HG02840 (cell line): ENCODE data around the gene DUSP10.

Experiments
- ATAC-seq: cut with Tn5 transposase; IDR thresholded peaks from one replicate; pipeline ENCODE4 v1.9.1; 2021; ENCODE audit warnings: mild to moderate bottlenecking, moderate library complexity, moderate number of reproducible peaks; ENCODE audit not compliant: unreplicated experiment, low FRiP score

Gene DUSP10

GRCh38 chr1:221741703-221742554, at the start of gene DUSP10:
TSS of gene DUSP10 (minus strand) at chr1:221742089. CDS start at chr1:221739744, 2,345 bp downstream.
- peak; percentile 90 for ATAC-seq

DNA sequence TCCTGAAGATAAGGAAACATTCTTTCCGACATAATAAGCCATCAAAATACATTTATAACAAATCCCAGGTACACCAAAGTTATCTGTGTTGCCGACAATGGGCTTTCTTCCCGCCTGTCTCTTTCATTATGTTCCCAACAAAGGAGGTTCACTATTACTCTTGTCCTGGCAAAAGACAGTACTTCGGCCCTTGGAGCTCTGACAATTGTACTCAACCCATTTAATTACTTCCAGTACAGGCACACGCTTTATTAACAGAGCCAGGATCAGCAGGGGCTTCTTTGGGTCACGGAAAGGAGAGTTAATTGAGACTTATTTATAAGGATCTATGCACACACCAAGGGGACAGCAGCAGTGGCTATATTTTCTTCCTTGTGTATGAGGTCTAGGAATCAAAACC, 46.6 kb upstream of the DUSP10 start:
- ATAC-seq, result no peak

DNA sequence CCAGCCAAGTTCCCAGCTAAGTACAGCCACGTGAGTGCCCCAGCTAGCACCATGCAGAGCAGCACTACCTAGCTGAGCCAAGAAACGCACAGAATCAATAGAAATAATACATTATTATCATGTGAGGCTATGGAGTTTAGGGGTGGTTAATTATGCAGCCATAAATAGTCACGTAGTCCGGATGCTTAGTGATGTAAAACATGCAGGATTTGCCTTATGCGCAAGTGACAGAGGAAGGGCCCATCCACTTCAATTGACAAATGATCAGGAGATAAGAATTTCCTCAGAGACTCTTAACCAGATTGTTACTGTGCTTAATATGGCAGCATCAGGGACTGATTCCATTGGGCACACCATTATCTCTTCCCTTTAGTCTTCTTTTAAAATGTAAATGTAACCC, 44.8 kb upstream of the DUSP10 start:
- ATAC-seq, result no peak

GRCh38 chr1:221783936-221784335, 42.0 kb upstream of the DUSP10 start:
- ATAC-seq, result no peak

GRCh38 chr1:221783437-221783836, 41.5 kb upstream of the DUSP10 start:
- no peak for ATAC-seq

DNA sequence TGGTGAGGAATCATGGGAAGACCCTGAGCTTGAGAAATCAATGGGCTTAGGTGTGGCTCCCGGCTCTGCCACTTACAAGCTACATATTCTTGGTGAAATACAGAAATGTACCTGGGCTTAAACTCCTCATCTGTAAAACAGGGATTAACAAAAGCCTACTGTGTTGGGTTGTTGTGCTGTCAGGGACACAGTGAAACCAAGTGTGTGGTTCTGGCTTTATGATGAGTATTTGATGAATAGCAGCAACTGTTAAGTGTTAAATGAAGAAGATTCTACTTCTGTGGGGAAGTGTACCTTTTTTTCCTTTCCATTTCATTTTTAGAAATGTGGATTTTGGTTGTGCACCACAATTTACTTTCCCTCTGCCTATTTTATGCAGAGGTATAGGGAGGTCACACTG, 41.1 kb upstream of the DUSP10 start:
- no peak for ATAC-seq

DNA sequence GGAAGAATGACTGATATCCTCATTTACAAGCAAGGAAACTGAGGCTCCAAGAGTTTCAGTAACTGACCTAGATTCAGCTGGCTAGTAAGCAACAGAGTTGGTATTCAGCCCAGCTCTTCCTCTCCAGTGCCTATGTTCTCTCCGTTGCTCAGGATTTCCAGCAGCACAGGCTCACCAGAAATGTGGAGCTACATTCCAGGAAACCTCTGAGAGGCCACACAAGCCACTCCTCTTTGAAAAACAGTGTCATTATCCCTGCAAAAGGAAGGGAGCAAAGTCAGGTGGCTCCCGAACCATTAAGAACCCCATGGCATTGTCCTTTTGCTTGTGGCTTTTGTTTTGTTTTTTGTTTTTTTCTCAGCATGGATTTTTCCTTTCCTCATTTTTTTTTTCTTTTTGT, 40.6 kb upstream of the DUSP10 start:
- no peak for ATAC-seq

- no peak for ATAC-seq
Measured at GRCh38 chr1:221781102-221781755, 39.3 kb upstream of the DUSP10 start.

GRCh38 chr1:221780175-221780574, 38.3 kb upstream of the DUSP10 start:
- no peak for ATAC-seq

- ATAC-seq, result no peak
Measured at GRCh38 chr1:221779771-221780170, 37.9 kb upstream of the DUSP10 start.

GRCh38 chr1:221778535-221779142, 36.8 kb upstream of the DUSP10 start:
- no peak for ATAC-seq

GRCh38 chr1:221778125-221778524, 36.2 kb upstream of the DUSP10 start:
- ATAC-seq, result peak; percentile 32

DNA sequence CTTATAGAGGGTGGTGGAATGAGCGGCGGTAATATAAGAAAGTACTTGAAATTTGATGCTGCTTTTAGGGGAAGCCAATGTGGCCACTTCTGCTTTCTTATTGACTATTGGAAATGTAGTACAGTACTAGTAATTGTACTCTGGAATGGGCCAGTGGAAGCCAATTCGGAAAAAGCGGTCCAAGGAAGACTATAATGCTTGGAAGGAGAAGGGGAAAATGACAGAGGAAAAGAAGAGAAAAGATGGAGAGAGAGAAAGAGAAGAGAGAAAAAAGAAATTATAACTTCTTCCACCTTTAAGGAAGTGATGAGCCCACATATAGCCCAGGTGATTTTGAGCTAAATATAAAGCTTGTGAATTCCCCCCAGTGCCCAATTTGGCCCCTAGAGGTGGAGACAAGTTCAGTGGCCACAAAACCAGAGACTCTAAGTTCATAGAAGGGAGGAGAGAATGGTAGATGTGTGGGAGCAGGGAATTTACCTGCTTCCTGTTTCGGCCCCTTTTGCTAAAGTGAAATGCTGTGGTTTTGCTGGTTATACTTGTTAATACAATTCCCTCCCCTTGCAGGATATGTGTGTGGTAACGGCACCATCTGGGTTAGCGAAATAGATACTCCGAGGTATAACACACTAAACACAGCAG, 35.7 kb upstream of the DUSP10 start:
- ATAC-seq, result peak; percentile 69

DNA sequence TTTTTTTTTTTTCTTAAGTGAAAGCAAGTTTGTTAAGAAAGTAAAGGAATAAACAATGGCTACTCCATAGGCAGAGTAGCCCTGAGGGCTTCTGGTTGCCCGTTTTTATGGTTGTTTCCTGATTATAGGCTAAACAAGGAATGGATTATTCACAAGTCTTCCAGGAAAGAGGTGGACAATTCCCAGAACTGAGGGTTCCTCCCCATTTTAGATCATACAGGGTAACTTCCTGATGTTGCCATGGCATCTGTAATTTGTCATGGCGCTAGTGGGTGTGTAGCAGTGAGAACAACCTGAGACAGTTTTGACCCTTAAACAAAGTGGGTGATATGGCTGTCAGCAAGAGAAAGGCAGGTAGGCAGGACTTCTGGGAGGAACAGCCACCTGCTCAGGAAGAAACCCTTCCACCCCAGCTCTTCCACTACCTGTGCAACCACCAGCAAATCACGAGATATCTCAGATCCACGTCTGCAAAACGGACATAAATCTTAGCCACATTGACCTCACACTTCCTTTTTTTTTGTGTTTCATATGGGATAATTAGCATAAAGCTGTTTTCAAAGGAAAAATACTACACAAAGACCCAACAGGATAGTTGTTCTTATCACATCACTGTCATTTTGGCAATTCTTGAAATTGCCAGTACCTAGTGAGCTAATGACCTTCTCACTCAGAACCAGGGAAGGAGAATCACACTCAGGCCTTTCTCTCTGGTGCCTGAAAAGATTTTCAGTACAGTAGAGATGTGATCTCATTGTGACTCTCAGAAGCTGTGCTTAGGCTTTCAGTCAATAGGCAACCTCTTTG, 34.8 kb upstream of the DUSP10 start:
- ATAC-seq, result peak; percentile 30

DNA sequence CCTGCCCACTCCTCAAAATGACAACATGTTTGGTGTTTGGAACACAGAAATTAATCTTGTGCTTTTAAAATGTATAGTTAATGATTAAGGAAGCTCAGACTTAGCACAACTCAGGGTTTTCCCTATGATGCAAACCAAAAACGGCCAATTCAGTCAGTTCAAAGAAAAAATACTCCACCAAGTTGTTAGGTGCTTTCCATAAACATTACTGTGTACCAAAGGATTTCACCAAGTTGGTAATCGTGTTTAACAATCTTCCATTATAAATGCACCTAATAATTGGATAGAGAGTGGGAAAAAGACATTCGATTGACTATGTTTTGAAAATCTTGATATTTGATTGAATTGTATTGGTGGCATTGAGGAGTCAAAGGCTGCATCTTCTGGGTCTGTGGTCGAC, 33.3 kb upstream of the DUSP10 start:
- ATAC-seq, result no peak

- no peak for ATAC-seq
Measured at GRCh38 chr1:221774054-221774842, 32.4 kb upstream of the DUSP10 start.

GRCh38 chr1:221773383-221773782, 31.5 kb upstream of the DUSP10 start:
- no peak for ATAC-seq

- no peak for ATAC-seq
Measured at GRCh38 chr1:221772117-221772516, 30.2 kb upstream of the DUSP10 start.

- ATAC-seq, result no peak
Measured at GRCh38 chr1:221768444-221769066, 26.7 kb upstream of the DUSP10 start.
